Myocyte (in vitro differentiated cells): ENCODE data around the gene CEP128. TPM values are rescaled to one million over a fixed set of nuclear protein-coding genes. Genes with fewer than 3 reads are reported as not detected.
A peak's percentile ranks its signal among the peaks of the same experiment; 100 is the strongest.

ENCODE experiments used
- DNase-seq: peaks from one replicate; pipeline ENCODE4 v3.0.0-alpha.2; 2012; ENCODE audit warnings: low read depth
- total RNA-seq: library from RNA; depleted of rRNA; stranded (reverse); fragments of >200 nt; gene quantifications from 2 replicates; pipeline ENCODE4 v1.2.3, GENCODE V29; 2014

Gene CEP128
- total RNA-seq, 1 donor from 2014 or later = 2.4 TPM

DNA sequence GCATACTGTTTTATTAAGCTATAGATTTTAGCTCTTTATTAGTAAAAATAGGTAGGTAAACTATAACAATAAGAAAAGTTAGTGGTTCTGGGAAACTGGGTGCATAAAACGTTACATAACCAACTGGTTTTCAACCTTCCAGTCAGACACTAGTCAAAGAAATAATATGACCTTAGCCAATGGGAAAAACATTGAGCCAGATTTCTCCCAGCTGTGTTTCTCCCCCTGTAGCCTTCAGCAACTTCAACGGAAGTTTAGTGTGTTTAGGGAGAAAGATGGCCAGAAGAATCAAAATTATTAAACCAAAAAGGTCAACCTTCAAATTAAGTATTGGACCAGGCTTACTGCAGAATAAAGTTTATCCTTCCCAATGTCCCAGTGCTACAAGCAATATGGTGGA, 446.8 kb downstream of the CEP128 start:
- DNase-seq = no peak

DNA sequence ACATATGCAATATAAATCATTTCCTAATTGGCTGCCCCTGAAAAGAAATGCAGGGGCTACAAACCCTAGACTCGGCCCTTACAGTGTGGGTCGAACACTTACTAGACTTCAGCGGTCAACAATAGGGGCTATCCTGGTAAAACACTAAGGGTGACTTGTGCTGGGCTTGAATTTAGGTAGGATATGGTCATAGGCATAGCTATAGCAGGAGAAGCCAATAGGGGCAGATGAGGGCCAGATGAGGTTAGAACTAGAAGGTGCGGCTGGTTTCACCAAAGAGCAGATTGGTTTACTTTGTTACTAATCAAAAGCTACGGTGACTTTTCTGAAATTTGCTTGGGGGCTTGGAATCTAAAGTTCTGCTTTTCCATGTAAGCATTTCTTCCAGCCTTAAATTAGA, 447.9 kb downstream of the CEP128 start:
- DNase-seq = no peak

DNA sequence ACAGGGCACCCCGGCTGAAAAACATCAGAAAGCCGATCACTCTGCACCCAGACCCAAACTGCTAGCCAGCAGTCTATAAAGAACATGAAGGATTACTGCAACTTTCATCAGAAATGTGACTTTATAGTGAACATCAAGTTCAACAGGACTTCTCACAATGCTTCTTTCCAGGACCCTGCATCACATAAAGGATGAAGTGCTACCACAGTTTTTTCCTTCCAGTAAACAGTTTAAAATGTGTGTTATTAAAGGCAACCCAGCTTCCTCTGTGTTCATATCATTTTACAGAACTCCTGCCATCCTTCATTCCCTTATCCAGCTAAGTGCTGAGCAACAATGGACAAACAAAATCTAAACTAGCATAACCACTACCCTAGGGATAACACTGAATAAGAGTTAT, 449.9 kb downstream of the CEP128 start:
- peak; percentile 27 for DNase-seq

DNA sequence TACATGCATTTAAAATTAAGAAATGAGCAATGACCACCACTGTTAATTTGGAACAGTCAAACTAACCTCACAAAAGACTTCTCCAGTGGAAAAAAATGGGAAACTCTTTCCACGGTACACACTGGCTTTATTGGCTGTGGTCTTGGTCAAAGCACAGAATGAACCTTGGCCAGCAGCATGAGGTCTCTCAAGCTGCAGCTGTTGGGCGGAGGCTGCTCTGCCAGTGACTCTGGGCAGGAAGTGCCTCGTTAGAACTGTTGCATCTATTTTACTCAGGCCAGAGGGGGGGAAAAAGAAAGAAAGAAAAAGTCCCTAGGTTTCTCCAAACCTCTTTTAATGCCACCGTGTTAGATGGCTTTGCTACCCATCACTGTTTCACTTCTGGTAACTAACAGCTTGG, 450.4 kb downstream of the CEP128 start:
- DNase-seq = peak; percentile 93

- DNase-seq = no peak
Observed at GRCh38 chr14:80489513-80489912, 452.0 kb downstream of the CEP128 start.

DNA sequence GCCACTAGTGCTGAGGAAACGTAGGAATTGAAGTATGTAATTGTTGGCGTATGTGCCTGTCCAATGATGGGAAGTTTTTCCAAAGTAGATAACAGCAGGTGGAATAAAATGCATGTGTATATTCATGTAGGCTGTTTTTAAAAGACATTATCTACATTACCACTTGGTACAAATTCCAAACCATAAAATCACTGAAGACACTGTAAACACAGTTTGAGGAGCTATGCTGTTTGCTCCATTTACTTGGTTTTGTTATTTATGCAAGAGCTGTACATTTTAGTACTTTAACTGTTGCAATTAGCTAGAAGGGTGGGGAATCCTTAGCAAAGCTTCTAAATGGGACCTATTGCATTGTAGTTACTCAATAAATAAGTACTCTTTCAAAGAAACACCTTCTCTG, 455.8 kb downstream of the CEP128 start:
- DNase-seq = no peak

GRCh38 chr14:80483331-80483730, 458.2 kb downstream of the CEP128 start:
- DNase-seq = no peak

DNA sequence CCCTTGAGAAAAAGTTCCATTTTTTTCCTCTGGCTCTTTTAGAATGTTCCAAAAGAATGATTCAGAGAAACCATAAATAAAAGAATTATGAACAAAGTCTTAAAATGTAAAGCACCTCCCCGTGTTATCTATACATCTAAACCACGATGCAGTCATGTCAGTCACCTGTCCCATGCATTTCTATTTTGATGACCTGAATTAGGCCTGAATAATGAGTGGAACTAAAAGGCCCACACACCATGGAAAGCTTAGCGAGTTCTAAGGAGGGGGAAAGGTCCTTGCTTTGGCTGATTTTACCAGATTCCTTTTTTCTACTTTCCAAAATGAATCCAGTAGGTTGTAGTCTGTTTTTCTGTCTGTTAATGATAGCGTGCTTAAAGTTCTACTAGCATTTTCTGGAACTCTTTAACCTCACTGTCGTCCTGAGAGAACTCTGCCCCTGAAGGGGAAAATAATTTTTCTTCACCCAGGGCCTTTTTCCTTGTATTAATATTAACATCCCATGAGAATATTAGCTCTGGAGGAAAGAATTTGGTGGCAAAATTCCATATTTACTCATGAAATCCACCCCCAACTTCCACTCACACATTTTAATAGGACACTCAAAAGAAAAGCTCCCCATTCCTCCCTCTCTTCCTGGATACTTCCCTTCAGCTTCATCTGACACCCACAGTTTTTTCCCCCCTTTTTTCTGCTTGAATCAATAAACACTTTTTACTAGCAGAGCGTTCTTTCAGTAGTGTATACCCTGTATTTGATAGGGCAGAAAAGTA, 464.0 kb downstream of the CEP128 start:
- peak; percentile 15 for DNase-seq

GRCh38 chr14:80475074-80475473, 466.5 kb downstream of the CEP128 start:
- DNase-seq = no peak

- DNase-seq = no peak
Observed at GRCh38 chr14:80468331-80469122, 473.0 kb downstream of the CEP128 start.

GRCh38 chr14:80465546-80466220, 475.9 kb downstream of the CEP128 start:
- DNase-seq = peak; percentile 39

- no peak for DNase-seq
Observed at GRCh38 chr14:80464531-80465149, 476.9 kb downstream of the CEP128 start.

GRCh38 chr14:80456209-80456608, 485.3 kb downstream of the CEP128 start:
- peak; percentile 91 for DNase-seq

DNA sequence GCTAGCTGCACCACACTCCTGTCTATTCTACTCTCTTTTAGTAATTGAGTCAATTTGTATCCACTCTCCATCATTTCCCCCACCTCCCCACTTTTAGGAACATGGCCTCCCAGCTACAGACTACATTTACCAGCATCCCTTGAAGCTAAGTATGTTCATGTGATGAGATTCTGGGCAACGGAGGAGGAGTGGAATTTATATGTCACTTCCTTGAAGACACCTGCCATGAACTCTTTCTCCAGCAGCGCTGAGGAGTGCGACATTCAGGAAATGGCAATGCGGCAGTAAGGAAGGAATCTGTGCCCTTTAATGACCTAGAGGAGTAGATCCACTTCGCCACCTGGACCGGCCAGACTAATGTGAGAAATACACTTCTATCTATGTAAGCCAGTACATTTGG, 486.5 kb downstream of the CEP128 start:
- DNase-seq = peak; percentile 67

GRCh38 chr14:80448267-80448666, 493.3 kb downstream of the CEP128 start:
- no peak for DNase-seq

DNA sequence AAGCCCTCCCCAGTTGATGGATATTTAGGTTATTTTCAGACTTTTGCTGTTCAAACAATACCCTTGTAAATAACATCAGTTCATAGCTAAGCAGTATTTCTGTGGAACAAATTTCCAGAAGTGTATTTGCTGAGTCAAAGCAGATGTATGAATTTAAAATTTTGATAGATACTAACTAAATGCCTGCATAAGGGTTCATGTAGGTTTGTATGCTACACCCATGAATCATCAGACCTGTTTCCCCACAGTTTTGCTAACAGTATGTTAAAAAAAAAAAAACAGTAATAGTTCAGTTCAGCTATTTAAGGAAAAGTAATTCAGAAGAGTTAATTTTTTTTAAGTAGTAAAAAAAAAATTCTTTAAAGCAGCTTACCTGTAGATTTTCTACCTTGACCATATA, 494.1 kb downstream of the CEP128 start:
- no peak for DNase-seq

Other genes starting within 250 kb of the CEP128 start
- not detected in 2 replicates for gene TSHR, start 13.9 kb upstream of the CEP128 start, total RNA-seq